ENCODE measurements around the gene CD300LB. TPM values are rescaled to one million over a fixed set of nuclear protein-coding genes. Genes with fewer than 3 reads are reported as not detected.

CD300LB gene
- total RNA-seq, 4 donors from 2014 or later, result 0.41 TPM; not detected in 3

DNA sequence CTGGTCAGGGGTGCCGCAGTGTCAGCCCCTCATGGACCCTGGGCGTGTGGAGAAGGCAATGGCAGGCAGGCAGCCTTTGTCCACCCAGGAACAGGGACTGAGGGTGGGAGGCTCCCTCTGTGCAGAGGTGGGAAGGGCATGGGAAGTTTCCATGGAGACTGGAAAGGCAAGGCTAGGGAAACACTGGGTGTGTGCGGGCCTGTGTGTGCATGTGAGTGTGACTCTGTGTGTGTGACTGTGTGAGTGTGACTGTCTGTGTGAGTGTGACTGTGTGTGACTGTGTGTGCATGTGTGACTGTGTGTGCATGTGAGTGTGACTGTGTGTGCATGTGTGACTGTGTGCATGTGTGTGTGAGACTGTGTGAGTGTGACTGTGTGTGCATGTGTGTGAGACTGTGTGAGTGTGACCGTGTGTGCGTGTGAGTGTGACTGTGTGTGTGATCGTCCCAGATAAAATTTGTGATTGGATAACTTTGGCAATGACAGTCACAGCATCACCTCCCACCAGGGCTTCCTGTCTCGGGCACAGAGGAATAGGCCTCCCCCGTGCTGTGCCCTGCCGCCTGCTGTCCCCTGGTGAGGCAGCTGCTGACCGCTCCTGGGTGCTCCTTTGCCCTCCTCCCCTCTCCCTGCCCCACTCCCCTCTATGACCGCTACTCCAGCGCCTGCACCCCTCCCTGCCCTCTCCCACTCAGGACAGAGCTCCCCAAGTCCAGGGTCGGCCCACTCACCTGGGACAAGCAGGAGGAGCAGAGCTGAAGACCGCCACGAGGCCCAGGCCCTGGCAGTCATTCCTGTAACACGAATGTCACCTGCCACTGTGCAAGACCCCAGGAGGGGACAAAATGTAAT lies 13.9 kb upstream of the CD300LB start:
- intact Hi-C loops (cut with DNase I; ENCODE audit: low total_unique reads) (no loop called here), in situ Hi-C loops (cut with MboI; ENCODE audit: low pct_ligation_motif_present in 1 of 4, low pct_unique_long_range_greater_than_20kb in 1 of 4, low sequenced_read_pairs in 3 of 4) (no loop called here)
- no peaks in the 10 kb centered on the region for H3K9me3 ChIP-seq
- no peak for DNase-seq
- TF ChIP-seq POLR2A (IDR thresholded peaks at IDR 0.05) (no peak), EP300 (IDR thresholded peaks at IDR 0.05; ENCODE audit: low read depth) (no peak), POLR2AphosphoS5 (IDR thresholded peaks at IDR 0.05) (no peak)
- TF ChIP-seq, protein P1, sequence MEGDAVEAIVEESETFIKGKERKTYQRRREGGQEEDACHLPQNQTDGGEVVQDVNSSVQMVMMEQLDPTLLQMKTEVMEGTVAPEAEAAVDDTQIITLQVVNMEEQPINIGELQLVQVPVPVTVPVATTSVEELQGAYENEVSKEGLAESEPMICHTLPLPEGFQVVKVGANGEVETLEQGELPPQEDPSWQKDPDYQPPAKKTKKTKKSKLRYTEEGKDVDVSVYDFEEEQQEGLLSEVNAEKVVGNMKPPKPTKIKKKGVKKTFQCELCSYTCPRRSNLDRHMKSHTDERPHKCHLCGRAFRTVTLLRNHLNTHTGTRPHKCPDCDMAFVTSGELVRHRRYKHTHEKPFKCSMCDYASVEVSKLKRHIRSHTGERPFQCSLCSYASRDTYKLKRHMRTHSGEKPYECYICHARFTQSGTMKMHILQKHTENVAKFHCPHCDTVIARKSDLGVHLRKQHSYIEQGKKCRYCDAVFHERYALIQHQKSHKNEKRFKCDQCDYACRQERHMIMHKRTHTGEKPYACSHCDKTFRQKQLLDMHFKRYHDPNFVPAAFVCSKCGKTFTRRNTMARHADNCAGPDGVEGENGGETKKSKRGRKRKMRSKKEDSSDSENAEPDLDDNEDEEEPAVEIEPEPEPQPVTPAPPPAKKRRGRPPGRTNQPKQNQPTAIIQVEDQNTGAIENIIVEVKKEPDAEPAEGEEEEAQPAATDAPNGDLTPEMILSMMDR (IDR thresholded peaks at IDR 0.05), result no peak
- H3K27me3 ChIP-seq, result no peaks in the 10 kb centered on the region
- no peaks in the 10 kb centered on the region for H3K4me1 ChIP-seq
- 79% methylated on average over 16 of the region's 16 CpGs; no CpG with 5 or more reads in 1 of the 2 donors for WGBS, 2 donors (ENCODE audit: low coverage in 1 of 2)
- no peak overlapping the region for H3K4me3 ChIP-seq
- peak overlapping the region in 2 of 4 donors; percentile 6 to 18 for H3K27ac ChIP-seq
- no peaks in the 10 kb centered on the region for H3K36me3 ChIP-seq

DNA sequence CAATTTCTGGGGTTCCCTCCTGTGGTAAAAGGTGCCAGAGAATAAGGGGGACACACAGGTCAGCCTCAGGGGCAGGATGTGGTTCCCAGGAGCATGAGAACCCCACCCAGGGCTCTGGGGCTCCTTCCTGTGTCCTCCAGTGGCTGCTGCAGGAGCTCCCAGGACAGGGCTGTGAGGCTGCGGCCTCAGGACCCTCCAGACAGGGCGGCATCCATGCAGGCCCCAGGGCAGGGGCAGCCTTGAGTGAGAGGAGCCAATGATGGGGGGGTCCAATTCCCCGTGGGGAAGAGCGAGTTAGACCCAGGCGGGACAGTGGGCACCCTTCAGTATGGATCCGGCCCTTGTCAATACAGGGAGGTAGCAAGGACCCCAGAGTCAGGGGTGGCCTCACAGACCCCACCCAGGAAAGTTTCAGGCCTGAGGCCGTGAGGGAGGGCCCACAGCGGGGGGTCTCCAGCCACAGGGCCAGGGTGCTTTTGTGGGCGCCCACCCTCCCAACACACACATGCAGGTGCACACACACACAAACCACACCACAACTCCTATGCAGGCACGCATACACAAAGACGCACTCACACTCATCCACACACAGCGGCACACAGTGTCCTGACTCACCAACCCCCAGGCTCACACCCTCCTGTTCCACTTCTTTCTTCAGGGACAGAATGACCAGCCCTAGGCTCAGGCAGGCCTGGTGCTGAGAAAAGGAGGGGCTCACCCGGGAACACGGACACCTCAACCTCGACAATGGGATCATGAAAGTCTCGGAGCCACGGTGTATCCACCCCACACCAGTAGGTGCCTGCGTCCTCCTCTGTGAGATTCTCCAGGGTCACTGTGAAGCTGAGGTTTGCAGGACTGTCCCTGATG lies 12.9 kb upstream of the CD300LB start:
- intact Hi-C loops (cut with DNase I; ENCODE audit: low total_unique reads), result no loop called here

DNA sequence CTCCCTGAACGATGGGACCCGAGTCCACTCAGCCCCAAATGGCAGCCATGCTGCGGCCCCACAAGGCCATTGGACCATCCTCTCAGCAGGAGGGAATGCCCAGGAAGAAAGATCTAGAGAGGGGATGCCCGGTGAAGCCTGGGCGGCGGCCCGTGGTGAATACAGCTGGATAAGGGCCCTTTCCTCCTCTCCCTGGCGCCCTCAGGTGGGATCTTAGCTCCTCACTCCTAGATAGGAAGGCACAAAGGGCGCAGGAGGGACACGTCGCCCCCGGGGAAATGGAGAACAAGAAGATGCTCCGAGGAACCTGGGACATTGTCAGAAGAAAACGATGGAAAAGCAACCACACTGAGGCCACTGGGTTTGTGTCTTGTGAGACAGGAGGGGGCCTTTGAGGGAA lies 12.1 kb upstream of the CD300LB start:
- in situ Hi-C loops (cut with MboI; ENCODE audit: low pct_ligation_motif_present in 1 of 4, low pct_unique_long_range_greater_than_20kb in 1 of 4, low sequenced_read_pairs in 3 of 4) (no loop called here), intact Hi-C loops (cut with DNase I; ENCODE audit: low total_unique reads) (no loop called here)
- no peak for DNase-seq
- Histone ChIP-seq H3K27me3 (no peaks in the 10 kb centered on the region), H3K9me3 (no peaks in the 10 kb centered on the region), H3K4me3 (no peak overlapping the region), H3K4me1 (no peaks in the 10 kb centered on the region), H3K27ac (no peak overlapping the region), H3K36me3 (no peaks in the 10 kb centered on the region)
- 71% methylated on average over 14 of the region's 14 CpGs; no CpG with 5 or more reads in 1 of the 2 donors for WGBS, 2 donors (ENCODE audit: low coverage in 1 of 2)
- TF ChIP-seq POLR2AphosphoS5 (IDR thresholded peaks at IDR 0.05) (no peak), EP300 (IDR thresholded peaks at IDR 0.05; ENCODE audit: low read depth) (no peak), POLR2A (IDR thresholded peaks at IDR 0.05) (no peak)
- TF ChIP-seq, protein P1 (IDR thresholded peaks at IDR 0.05), result no peak

More for the DNA sequence above, 12.9 kb upstream of the CD300LB start:
- Histone ChIP-seq H3K4me1 (no peaks in the 10 kb centered on the region), H3K4me3 (no peak overlapping the region), H3K27ac (no peak overlapping the region), H3K36me3 (no peaks in the 10 kb centered on the region), H3K9me3 (no peaks in the 10 kb centered on the region), H3K27me3 (no peaks in the 10 kb centered on the region)
- 78% methylated on average over 16 of the region's 18 CpGs; no CpG with 5 or more reads in 1 of the 2 donors for WGBS, 2 donors (ENCODE audit: low coverage in 1 of 2)
- no peak for DNase-seq
- in situ Hi-C loops (cut with MboI; ENCODE audit: low pct_ligation_motif_present in 1 of 4, low pct_unique_long_range_greater_than_20kb in 1 of 4, low sequenced_read_pairs in 3 of 4), result no loop called here
- TF ChIP-seq, protein P1 (IDR thresholded peaks at IDR 0.05), result no peak
- TF ChIP-seq POLR2A (IDR thresholded peaks at IDR 0.05), result no peak
- no peak for TF ChIP-seq EP300 (IDR thresholded peaks at IDR 0.05; ENCODE audit: low read depth)
- no peak for TF ChIP-seq POLR2AphosphoS5 (IDR thresholded peaks at IDR 0.05)

Measured in transverse colon (tissue), 4 donors.